Prostate gland (tissue), 2 donors: ENCODE data around the gene FMNL2.

Source experiments
- CTCF ChIP-seq, 4 experiments: fragments of 200-600 bp in 2 of 4; fragments of 450-650 bp in 2 of 4; sonication (generic) in 2 of 4; IDR thresholded peaks; 1 replicate in 3 of 4; 2 replicates in 1 of 4; pipeline ENCODE4 v1.5.1; 2016 to 2019; ENCODE audit warnings: antibody characterized with exemption in 4 of 4, mild to moderate bottlenecking in 2 of 4, moderate library complexity in 2 of 4
- POLR2A ChIP-seq: fragments of 450-650 bp; IDR thresholded peaks from one replicate; pipeline ENCODE4 v1.6.1; 2016; ENCODE audit warnings: antibody characterized with exemption, mild to moderate bottlenecking
- POLR2AphosphoS5 ChIP-seq: sonication (generic); formaldehyde crosslinking; IDR thresholded peaks from one replicate; pipeline ENCODE4 v1.6.1; 2017; ENCODE audit warnings: antibody characterized with exemption

- TF ChIP-seq POLR2AphosphoS5 (no peak), CTCF (IDR thresholded peaks at IDR 0.05) (no peak), POLR2A (no peak)
Observed at GRCh38 chr2:152553518-152553917, 218.5 kb downstream of the FMNL2 start.
